Type B pancreatic cell (in vitro differentiated cells): ENCODE data around the gene ST6GALNAC3. TPM values are rescaled to one million over a fixed set of nuclear protein-coding genes. Genes with fewer than 3 reads are reported as not detected.

Source experiments
- DNase-seq: peaks from one replicate; pipeline ENCODE4 v3.0.0; 2021; ENCODE audit warnings: mixed read lengths; ENCODE audit not compliant: unreplicated experiment; ENCODE audit errors: extremely low spot score
- H3K27ac Mint-ChIP-seq: 2 replicates; pipeline ENCODE4 v1.8.0; 2021; ENCODE audit warnings: mild to moderate bottlenecking, mixed read lengths
- H3K27me3 Mint-ChIP-seq: 2 replicates; pipeline ENCODE4 v1.8.0; 2021; ENCODE audit warnings: mixed read lengths
- H3K36me3 Mint-ChIP-seq: 2 replicates; pipeline ENCODE4 v1.8.0; 2021; ENCODE audit warnings: mixed read lengths
- H3K4me1 Mint-ChIP-seq: one replicate; pipeline ENCODE4 v1.8.0; 2021; ENCODE audit warnings: mixed read lengths; ENCODE audit not compliant: unreplicated experiment
- H3K4me3 Mint-ChIP-seq: 2 replicates; pipeline ENCODE4 v1.8.0; 2021; ENCODE audit warnings: mild to moderate bottlenecking, mixed read lengths
- H3K9me3 Mint-ChIP-seq: 2 replicates; pipeline ENCODE4 v1.8.0; 2021; ENCODE audit warnings: mixed read lengths
- CTCF ChIP-seq: fragments of 200-600 bp; sonication (generic); conservative IDR thresholded peaks from 2 replicates; pipeline ENCODE4 v1.5.0; 2021; ENCODE audit warnings: antibody characterized with exemption, mild to moderate bottlenecking
- total RNA-seq: library from RNA; stranded (reverse); gene quantifications from 2 replicates; pipeline ENCODE4 v1.2.1, GENCODE V29; 2021; ENCODE audit warnings: low replicate concordance

ST6GALNAC3 gene
- total RNA-seq, 1 donor from 2014 or later = 24.7 TPM

GRCh38 chr1:76065270-76065669 lies 9.3 kb upstream of the ST6GALNAC3 start:
- H3K27me3 Mint-ChIP-seq = no peaks in the 10 kb centered on the region
- no peaks in the 10 kb centered on the region for H3K36me3 Mint-ChIP-seq
- no peak overlapping the region for H3K4me3 Mint-ChIP-seq
- no peak overlapping the region for H3K27ac Mint-ChIP-seq
- H3K4me1 Mint-ChIP-seq = peaks cover 4% of the 10 kb centered on the region
- no peak for TF ChIP-seq CTCF
- no peaks in the 10 kb centered on the region for H3K9me3 Mint-ChIP-seq
- no peak for DNase-seq

GRCh38 chr1:76066394-76066793 lies 8.2 kb upstream of the ST6GALNAC3 start:
- Mint-ChIP-seq H3K27me3 (no peaks in the 10 kb centered on the region), H3K9me3 (no peaks in the 10 kb centered on the region), H3K4me3 (no peak overlapping the region), H3K36me3 (no peaks in the 10 kb centered on the region), H3K27ac (no peak overlapping the region), H3K4me1 (peaks cover 4% of the 10 kb centered on the region)
- no peak for TF ChIP-seq CTCF
- DNase-seq = no peak

GRCh38 chr1:76068542-76068941 lies 6.0 kb upstream of the ST6GALNAC3 start:
- Mint-ChIP-seq H3K4me1 (peaks cover 17% of the 10 kb centered on the region), H3K9me3 (no peaks in the 10 kb centered on the region)

GRCh38 chr1:76068953-76069561 lies 5.5 kb upstream of the ST6GALNAC3 start:
- DNase-seq = no peak
- H3K36me3 Mint-ChIP-seq = no peaks in the 10 kb centered on the region
- peaks cover 5% of the 10 kb centered on the region for H3K27me3 Mint-ChIP-seq
- no peak overlapping the region for H3K27ac Mint-ChIP-seq
- H3K4me1 Mint-ChIP-seq = peaks cover 18% of the 10 kb centered on the region
- no peak overlapping the region for H3K4me3 Mint-ChIP-seq
- no peak for TF ChIP-seq CTCF
- no peaks in the 10 kb centered on the region for H3K9me3 Mint-ChIP-seq

More at GRCh38 chr1:76068542-76068941, 6.0 kb upstream of the ST6GALNAC3 start:
- DNase-seq = no peak
- no peaks in the 10 kb centered on the region for H3K36me3 Mint-ChIP-seq
- H3K27ac Mint-ChIP-seq = no peak overlapping the region
- peaks cover 5% of the 10 kb centered on the region for H3K27me3 Mint-ChIP-seq
- TF ChIP-seq CTCF = no peak
- H3K4me3 Mint-ChIP-seq = no peak overlapping the region

- no peaks in the 10 kb centered on the region for H3K36me3 Mint-ChIP-seq
- peaks cover 21% of the 10 kb centered on the region for H3K4me1 Mint-ChIP-seq
- DNase-seq = no peak
- H3K27ac Mint-ChIP-seq = no peak overlapping the region
- TF ChIP-seq CTCF = no peak
- H3K9me3 Mint-ChIP-seq = no peaks in the 10 kb centered on the region
- no peak overlapping the region for H3K4me3 Mint-ChIP-seq
- H3K27me3 Mint-ChIP-seq = peaks cover 10% of the 10 kb centered on the region
Measured at GRCh38 chr1:76070538-76070937, 4.0 kb upstream of the ST6GALNAC3 start.
